GM23248 (cell line): ENCODE data around the gene EPS8L2. TPM values are rescaled to one million over a fixed set of nuclear protein-coding genes. Genes with fewer than 3 reads are reported as not detected.

Experiments used
- DNase-seq: peaks from one replicate; pipeline ENCODE4 v3.0.0-alpha.2; 2015
- H2AFZ ChIP-seq: fragments of 200-600 bp; sonication (generic); 2 replicates; pipeline ENCODE4 v1.6.1; 2016; ENCODE audit warnings: antibody characterized with exemption
- H3F3A ChIP-seq: fragments of 200-600 bp; sonication (generic); 2 replicates; pipeline ENCODE4 v1.6.1; 2016; ENCODE audit warnings: mild to moderate bottlenecking, antibody characterized with exemption, mixed run types; ENCODE audit not compliant: insufficient read depth
- H3K27ac ChIP-seq: fragments of 200-600 bp; sonication (generic); 2 replicates; pipeline ENCODE4 v1.5.1; 2016; ENCODE audit warnings: mild to moderate bottlenecking
- H3K27me3 ChIP-seq: fragments of 200-600 bp; sonication (generic); replicated peaks from 2 replicates; pipeline ENCODE4 v1.6.1; 2016; ENCODE audit warnings: mild to moderate bottlenecking; ENCODE audit not compliant: insufficient read depth
- H3K36me3 ChIP-seq: fragments of 200-600 bp; sonication (generic); 2 replicates; pipeline ENCODE4 v1.6.1; 2016; ENCODE audit warnings: low read depth, mild to moderate bottlenecking
- H3K4me1 ChIP-seq: fragments of 200-600 bp; sonication (generic); 2 replicates; pipeline ENCODE4 v1.6.1; 2016; ENCODE audit warnings: mild to moderate bottlenecking; ENCODE audit not compliant: insufficient read depth
- H3K4me2 ChIP-seq: fragments of 200-600 bp; sonication (generic); one replicate; pipeline ENCODE4 v1.6.1; 2016; ENCODE audit warnings: mild to moderate bottlenecking; ENCODE audit not compliant: unreplicated experiment
- H3K4me3 ChIP-seq: fragments of 200-600 bp; sonication (generic); 2 replicates; pipeline ENCODE4 v1.5.1; 2016; ENCODE audit warnings: mild to moderate bottlenecking
- H3K79me2 ChIP-seq: fragments of 200-600 bp; sonication (generic); 2 replicates; pipeline ENCODE4 v1.6.1; 2016; ENCODE audit warnings: mild to moderate bottlenecking; ENCODE audit not compliant: insufficient read depth
- H3K9ac ChIP-seq: fragments of 200-600 bp; sonication (generic); 2 replicates; pipeline ENCODE4 v1.6.1; 2016; ENCODE audit warnings: mild to moderate bottlenecking
- H3K9me2 ChIP-seq: fragments of 200-600 bp; sonication (generic); 2 replicates; pipeline ENCODE4 v1.6.1; 2016; ENCODE audit warnings: mixed run types, mild to moderate bottlenecking, moderate library complexity; ENCODE audit not compliant: insufficient read depth
- H3K9me3 ChIP-seq: fragments of 200-600 bp; sonication (generic); one replicate; pipeline ENCODE4 v1.6.1; 2017; ENCODE audit warnings: low read depth
- H4K20me1 ChIP-seq: fragments of 200-600 bp; sonication (generic); 2 replicates; pipeline ENCODE4 v1.6.0; 2016; ENCODE audit not compliant: insufficient read depth
- EZH2 ChIP-seq: fragments of 200-600 bp; sonication (generic); IDR thresholded peaks from 2 replicates; pipeline ENCODE4 v1.6.1; 2018; ENCODE audit warnings: antibody characterized with exemption, mild to moderate bottlenecking; ENCODE audit not compliant: insufficient read depth, poor library complexity, severe bottlenecking
- EZH2phosphoT487 ChIP-seq: fragments of 200-600 bp; sonication (generic); IDR thresholded peaks from 2 replicates; pipeline ENCODE4 v1.6.1; 2018; ENCODE audit warnings: antibody characterized with exemption, moderate library complexity, mild to moderate bottlenecking, low read depth; ENCODE audit not compliant: insufficient read depth
- WGBS, 2 experiments: methylation state at CpG; one replicate each; pipeline ENCODE4 v1.1.6; 2015 to 2017; ENCODE audit warnings: low lambda C conversion rate in 2 of 2, low coverage in 1 of 2; ENCODE audit errors: missing lambda C conversion rate in 2 of 2; 5-methylcytosine and 5-hydroxymethylcytosine counted together
- in situ Hi-C: fragments of 300-500 bp; cut with MboI; formaldehyde crosslinking; loops from 2 replicates; pipeline ENCODE4 v1.15.0; 2020
- polyA plus RNA-seq: library from polyadenylated mRNA; unstranded; fragments of >200 nt; fragmentation: Nextera tagmentation; extraction: Ambion mirVana; gene quantifications from 2 replicates; pipeline ENCODE4 v1.2.1, GENCODE V29; 2016
- total RNA-seq: library from RNA; depleted of rRNA; stranded (reverse); fragments of >200 nt; shearing (Covaris generic); gene quantifications from 2 replicates; pipeline ENCODE4 v1.2.3, GENCODE V29; 2014

EPS8L2 gene
- total and polyA plus RNA-seq, 2 experiments from 2014 or later = 48.2 to 58.3 TPM

GRCh38 chr11:678297-678696, 27.7 kb upstream of the EPS8L2 start:
- WGBS, 2 experiments = 74 to 82% methylated on average over 3 of the region's 3 CpGs
- no peak overlapping the region for H3K4me3 ChIP-seq
- in situ Hi-C loops = no loop called here
- H3K9me2 ChIP-seq = no peaks in the 10 kb centered on the region
- no peak overlapping the region for H2AFZ ChIP-seq
- H3K4me1 ChIP-seq = no peaks in the 10 kb centered on the region
- no peak overlapping the region for H3K27ac ChIP-seq
- H3K9ac ChIP-seq = no peak overlapping the region
- DNase-seq = no peak
- H3F3A ChIP-seq = no peaks in the 10 kb centered on the region
- no peaks in the 10 kb centered on the region for H4K20me1 ChIP-seq
- H3K4me2 ChIP-seq = no peak overlapping the region
- H3K27me3 ChIP-seq = no peaks in the 10 kb centered on the region
- peaks cover 15% of the 10 kb centered on the region; the same call in 1 of the 2 replicates for H3K36me3 ChIP-seq
- H3K79me2 ChIP-seq = no peaks in the 10 kb centered on the region
- TF ChIP-seq EZH2 = no peak
- H3K9me3 ChIP-seq = no peaks in the 10 kb centered on the region

- Histone ChIP-seq H4K20me1 (no peaks in the 10 kb centered on the region), H3K36me3 (peaks cover 19% of the 10 kb centered on the region; the same call in 1 of the 2 replicates), H3K9ac (no peak overlapping the region), H3K4me3 (no peak overlapping the region), H3F3A (no peaks in the 10 kb centered on the region), H3K27ac (no peak overlapping the region), H3K9me2 (no peaks in the 10 kb centered on the region), H3K79me2 (no peaks in the 10 kb centered on the region), H3K4me1 (no peaks in the 10 kb centered on the region), H3K9me3 (no peaks in the 10 kb centered on the region), H3K27me3 (no peaks in the 10 kb centered on the region), H3K4me2 (no peak overlapping the region), H2AFZ (no peak overlapping the region)
- DNase-seq = no peak
- no peak for TF ChIP-seq EZH2phosphoT487
- TF ChIP-seq EZH2 = no peak
- in situ Hi-C loops = no loop called here
- WGBS, 2 experiments = 97 to 98% methylated on average over 34 to 36 of the region's 36 CpGs
These were observed 26.5 kb upstream of the EPS8L2 start for GRCh38 chr11:679271-680207.

GRCh38 chr11:680476-680875, 25.6 kb upstream of the EPS8L2 start:
- Histone ChIP-seq H3K79me2 (no peaks in the 10 kb centered on the region), H2AFZ (no peak overlapping the region), H3K9ac (no peak overlapping the region), H4K20me1 (no peaks in the 10 kb centered on the region), H3K27ac (no peak overlapping the region), H3F3A (no peaks in the 10 kb centered on the region), H3K27me3 (no peaks in the 10 kb centered on the region), H3K9me2 (no peaks in the 10 kb centered on the region), H3K4me1 (no peaks in the 10 kb centered on the region), H3K4me3 (no peak overlapping the region), H3K9me3 (no peaks in the 10 kb centered on the region), H3K36me3 (peaks cover 22% of the 10 kb centered on the region; the same call in 1 of the 2 replicates), H3K4me2 (no peak overlapping the region)
- no peak for DNase-seq
- TF ChIP-seq EZH2phosphoT487 (no peak), EZH2 (no peak)
- WGBS, 2 experiments = 91 to 92% methylated on average over 17 to 19 of the region's 19 CpGs
- in situ Hi-C loops = no loop called here

- no peak overlapping the region for H3K9ac ChIP-seq
These were observed 25.1 kb upstream of the EPS8L2 start for GRCh38 chr11:680970-681369.

More at GRCh38 chr11:680970-681369, 25.1 kb upstream of the EPS8L2 start:
- no peaks in the 10 kb centered on the region for H3K4me1 ChIP-seq
- no peaks in the 10 kb centered on the region for H3K9me2 ChIP-seq
- H4K20me1 ChIP-seq = no peaks in the 10 kb centered on the region
- peaks cover 22% of the 10 kb centered on the region; the same call in 1 of the 2 replicates for H3K36me3 ChIP-seq
- in situ Hi-C loops = no loop called here
- no peaks in the 10 kb centered on the region for H3F3A ChIP-seq
- no peaks in the 10 kb centered on the region for H3K79me2 ChIP-seq
- H3K4me3 ChIP-seq = no peak overlapping the region
- 92 to 94% methylated on average over 13 of the region's 13 CpGs for WGBS, 2 experiments
- no peak overlapping the region for H3K4me2 ChIP-seq
- H2AFZ ChIP-seq = no peak overlapping the region
- no peak overlapping the region for H3K27ac ChIP-seq
- no peak for DNase-seq
- H3K9me3 ChIP-seq = no peaks in the 10 kb centered on the region
- no peaks in the 10 kb centered on the region for H3K27me3 ChIP-seq
- no peak for TF ChIP-seq EZH2phosphoT487
- no peak for TF ChIP-seq EZH2
